Measurements from ENCODE around the gene EN2. TPM values are rescaled to one million over a fixed set of nuclear protein-coding genes. Genes with fewer than 3 reads are reported as not detected.

Gene EN2
- total RNA-seq, 1 experiment from 2014 or later: not detected

- no peak for DNase-seq (ENCODE audit: unreplicated experiment)
- CTCF ChIA-PET: interaction anchor here (0.5 to 0.9 kb wide), 3 partner anchors 23 to 371 kb away, joined by 3 to 4 read pairs (median 4); partner anchors contain the start of gene CNPY1
- Mint-ChIP-seq H3K4me1 (ENCODE audit: insufficient read depth, unreplicated experiment) (no peaks in the 10 kb centered on the region), H3K4me3 (ENCODE audit: unreplicated experiment) (no peak overlapping the region), H3K9me3 (ENCODE audit: unreplicated experiment) (no peaks in the 10 kb centered on the region), H3K27me3 (ENCODE audit: insufficient read depth, unreplicated experiment) (peaks cover 50% of the 10 kb centered on the region), H3K27ac (ENCODE audit: low read depth, unreplicated experiment) (no peak overlapping the region), H3K36me3 (ENCODE audit: insufficient read depth, unreplicated experiment) (no peaks in the 10 kb centered on the region)
- no TSS peak for BruUV-seq (replicated peaks)
- no peak for TF ChIP-seq CTCF (IDR thresholded peaks at IDR 0.05; ENCODE audit: unreplicated experiment)
- intact Hi-C loops (cut with micrococcal nuclease): no loop called here
- POLR2A ChIA-PET: no interaction called here
Measured at GRCh38 chr7:155424301-155425010, 33.5 kb upstream of the EN2 start.

- Mint-ChIP-seq H3K36me3 (ENCODE audit: insufficient read depth, unreplicated experiment) (no peaks in the 10 kb centered on the region), H3K27me3 (ENCODE audit: insufficient read depth, unreplicated experiment) (peaks cover 55% of the 10 kb centered on the region), H3K27ac (ENCODE audit: low read depth, unreplicated experiment) (no peak overlapping the region), H3K9me3 (ENCODE audit: unreplicated experiment) (no peaks in the 10 kb centered on the region), H3K4me3 (ENCODE audit: unreplicated experiment) (no peak overlapping the region), H3K4me1 (ENCODE audit: insufficient read depth, unreplicated experiment) (no peaks in the 10 kb centered on the region)
- no TSS peak for BruUV-seq (replicated peaks)
- ChIA-PET CTCF (interaction anchor here (0.5 to 0.6 kb wide), 2 partner anchors 121 to 370 kb away, joined by 3 to 4 read pairs; partner anchors contain the start of gene CNPY1), POLR2A (no interaction called here)
- TF ChIP-seq CTCF (IDR thresholded peaks at IDR 0.05; ENCODE audit: unreplicated experiment): no peak
- intact Hi-C loops (cut with micrococcal nuclease): no loop called here
- DNase-seq (ENCODE audit: unreplicated experiment): no peak
Measured at GRCh38 chr7:155425011-155425340, 33.0 kb upstream of the EN2 start.

GRCh38 chr7:155425887-155426286 is 32.0 kb upstream of the EN2 start:
- H3K36me3 Mint-ChIP-seq (ENCODE audit: insufficient read depth, unreplicated experiment): no peaks in the 10 kb centered on the region
- no peak for TF ChIP-seq CTCF (IDR thresholded peaks at IDR 0.05; ENCODE audit: unreplicated experiment)
- ChIA-PET CTCF (interaction anchor here (0.9 kb wide), 1 partner anchor 12 kb away, joined by 5 read pairs; no protein-coding TSS in a partner anchor), POLR2A (no interaction called here)
- no TSS peak for BruUV-seq (replicated peaks)
- H3K9me3 Mint-ChIP-seq (ENCODE audit: unreplicated experiment): no peaks in the 10 kb centered on the region
- H3K27ac Mint-ChIP-seq (ENCODE audit: low read depth, unreplicated experiment): no peak overlapping the region
- DNase-seq (ENCODE audit: unreplicated experiment): no peak
- H3K4me1 Mint-ChIP-seq (ENCODE audit: insufficient read depth, unreplicated experiment): no peaks in the 10 kb centered on the region
- H3K27me3 Mint-ChIP-seq (ENCODE audit: insufficient read depth, unreplicated experiment): peaks cover 55% of the 10 kb centered on the region
- no peak overlapping the region for H3K4me3 Mint-ChIP-seq (ENCODE audit: unreplicated experiment)
- intact Hi-C loops (cut with micrococcal nuclease): no loop called here

- CTCF ChIA-PET: interaction anchor here (0.9 kb wide), 1 partner anchor 13 kb away, joined by 5 read pairs; no protein-coding TSS in a partner anchor
- TF ChIP-seq CTCF (IDR thresholded peaks at IDR 0.05; ENCODE audit: unreplicated experiment): no peak
- POLR2A ChIA-PET: no interaction called here
Measured at GRCh38 chr7:155426543-155427410, 31.2 kb upstream of the EN2 start.

More at GRCh38 chr7:155426543-155427410, 31.2 kb upstream of the EN2 start:
- no peak for DNase-seq (ENCODE audit: unreplicated experiment)
- no TSS peak for BruUV-seq (replicated peaks)
- no peaks in the 10 kb centered on the region for H3K9me3 Mint-ChIP-seq (ENCODE audit: unreplicated experiment)
- no peak overlapping the region for H3K27ac Mint-ChIP-seq (ENCODE audit: low read depth, unreplicated experiment)
- H3K36me3 Mint-ChIP-seq (ENCODE audit: insufficient read depth, unreplicated experiment): no peaks in the 10 kb centered on the region
- H3K4me3 Mint-ChIP-seq (ENCODE audit: unreplicated experiment): no peak overlapping the region
- intact Hi-C loops (cut with micrococcal nuclease): no loop called here
- no peaks in the 10 kb centered on the region for H3K4me1 Mint-ChIP-seq (ENCODE audit: insufficient read depth, unreplicated experiment)
- peaks cover 57% of the 10 kb centered on the region for H3K27me3 Mint-ChIP-seq (ENCODE audit: insufficient read depth, unreplicated experiment)
